Stomach (tissue), 4 donors: ENCODE data around the gene SMG9.

Experiments
- EP300 ChIP-seq: sonication (generic); formaldehyde crosslinking; IDR thresholded peaks from one replicate; pipeline ENCODE4 v1.6.1; 2017; ENCODE audit warnings: antibody characterized with exemption
- POLR2A ChIP-seq, 4 donors: fragments of 450-650 bp; IDR thresholded peaks; one replicate each; pipeline ENCODE4 v1.6.1; 2016; ENCODE audit warnings: antibody characterized with exemption in 4 of 4, control low read depth in 2 of 4, mild to moderate bottlenecking in 1 of 4, moderate library complexity in 1 of 4
- POLR2AphosphoS5 ChIP-seq, 3 donors: sonication (generic); formaldehyde crosslinking; IDR thresholded peaks; one replicate each; pipeline ENCODE4 v1.6.1; 2016; ENCODE audit warnings: antibody characterized with exemption in 3 of 3
- TF ChIP-seq, protein P1 (sequence below), 7 experiments: fragments of 450-650 bp in 4 of 7; fragments of 200-600 bp in 3 of 7; sonication (generic) in 3 of 7; IDR thresholded peaks; one replicate each; pipeline ENCODE4 v1.5.1; 2016 to 2019; ENCODE audit warnings: antibody characterized with exemption in 7 of 7, control low read depth in 2 of 7, mild to moderate bottlenecking in 1 of 7

GRCh38 chr19:43752287-43752875, 2.4 kb downstream of the SMG9 start:
- TF ChIP-seq, protein P1, sequence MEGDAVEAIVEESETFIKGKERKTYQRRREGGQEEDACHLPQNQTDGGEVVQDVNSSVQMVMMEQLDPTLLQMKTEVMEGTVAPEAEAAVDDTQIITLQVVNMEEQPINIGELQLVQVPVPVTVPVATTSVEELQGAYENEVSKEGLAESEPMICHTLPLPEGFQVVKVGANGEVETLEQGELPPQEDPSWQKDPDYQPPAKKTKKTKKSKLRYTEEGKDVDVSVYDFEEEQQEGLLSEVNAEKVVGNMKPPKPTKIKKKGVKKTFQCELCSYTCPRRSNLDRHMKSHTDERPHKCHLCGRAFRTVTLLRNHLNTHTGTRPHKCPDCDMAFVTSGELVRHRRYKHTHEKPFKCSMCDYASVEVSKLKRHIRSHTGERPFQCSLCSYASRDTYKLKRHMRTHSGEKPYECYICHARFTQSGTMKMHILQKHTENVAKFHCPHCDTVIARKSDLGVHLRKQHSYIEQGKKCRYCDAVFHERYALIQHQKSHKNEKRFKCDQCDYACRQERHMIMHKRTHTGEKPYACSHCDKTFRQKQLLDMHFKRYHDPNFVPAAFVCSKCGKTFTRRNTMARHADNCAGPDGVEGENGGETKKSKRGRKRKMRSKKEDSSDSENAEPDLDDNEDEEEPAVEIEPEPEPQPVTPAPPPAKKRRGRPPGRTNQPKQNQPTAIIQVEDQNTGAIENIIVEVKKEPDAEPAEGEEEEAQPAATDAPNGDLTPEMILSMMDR (IDR thresholded peaks at IDR 0.05) = no peak
- TF ChIP-seq POLR2A (IDR thresholded peaks at IDR 0.05) (no peak), POLR2AphosphoS5 (IDR thresholded peaks at IDR 0.05) (no peak), EP300 (no peak)
